ENCODE data around the gene TRAPPC3L. TPM values are rescaled to one million over a fixed set of nuclear protein-coding genes. Genes with fewer than 3 reads are reported as not detected.
A peak's percentile ranks its signal among the peaks of the same experiment; 100 is the strongest.

Gene TRAPPC3L
- total and polyA plus RNA-seq, 10 donors = 0.33 to 6.3 (median 2.9) TPM

DNA sequence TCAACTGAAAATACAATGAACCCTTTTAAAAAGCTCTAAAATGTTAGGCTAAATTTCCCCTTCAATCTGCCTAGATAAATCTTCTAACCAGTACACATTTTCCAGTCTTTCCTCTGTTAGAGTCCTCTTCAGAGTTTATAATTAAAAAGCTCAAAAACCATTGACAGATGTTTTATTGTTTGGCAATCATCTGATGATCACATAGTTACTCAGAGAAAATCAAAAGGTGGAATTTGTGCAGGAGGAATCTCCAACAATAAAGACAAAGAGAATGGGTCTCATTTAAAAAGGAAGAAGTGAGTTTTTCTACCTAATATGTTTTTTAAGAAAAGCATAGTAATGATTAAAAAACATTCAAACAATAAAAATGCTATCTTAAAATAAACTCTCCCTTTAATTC, 3.1 kb downstream of the TRAPPC3L start:
- TF ChIP-seq POLR2A (IDR thresholded peaks at IDR 0.05) (no peak), POLR2AphosphoS5 (IDR thresholded peaks at IDR 0.05) (no peak)
- TF ChIP-seq, protein P1, sequence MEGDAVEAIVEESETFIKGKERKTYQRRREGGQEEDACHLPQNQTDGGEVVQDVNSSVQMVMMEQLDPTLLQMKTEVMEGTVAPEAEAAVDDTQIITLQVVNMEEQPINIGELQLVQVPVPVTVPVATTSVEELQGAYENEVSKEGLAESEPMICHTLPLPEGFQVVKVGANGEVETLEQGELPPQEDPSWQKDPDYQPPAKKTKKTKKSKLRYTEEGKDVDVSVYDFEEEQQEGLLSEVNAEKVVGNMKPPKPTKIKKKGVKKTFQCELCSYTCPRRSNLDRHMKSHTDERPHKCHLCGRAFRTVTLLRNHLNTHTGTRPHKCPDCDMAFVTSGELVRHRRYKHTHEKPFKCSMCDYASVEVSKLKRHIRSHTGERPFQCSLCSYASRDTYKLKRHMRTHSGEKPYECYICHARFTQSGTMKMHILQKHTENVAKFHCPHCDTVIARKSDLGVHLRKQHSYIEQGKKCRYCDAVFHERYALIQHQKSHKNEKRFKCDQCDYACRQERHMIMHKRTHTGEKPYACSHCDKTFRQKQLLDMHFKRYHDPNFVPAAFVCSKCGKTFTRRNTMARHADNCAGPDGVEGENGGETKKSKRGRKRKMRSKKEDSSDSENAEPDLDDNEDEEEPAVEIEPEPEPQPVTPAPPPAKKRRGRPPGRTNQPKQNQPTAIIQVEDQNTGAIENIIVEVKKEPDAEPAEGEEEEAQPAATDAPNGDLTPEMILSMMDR (IDR thresholded peaks at IDR 0.05 in 8 of 11, conservative IDR thresholded peaks at IDR 0.05 in 3 of 11) = no peak
- H3K4me3 ChIP-seq = no peak overlapping the region
- intact Hi-C loops (cut with DNase I; ENCODE audit: low total_unique reads) = no loop called here

DNA sequence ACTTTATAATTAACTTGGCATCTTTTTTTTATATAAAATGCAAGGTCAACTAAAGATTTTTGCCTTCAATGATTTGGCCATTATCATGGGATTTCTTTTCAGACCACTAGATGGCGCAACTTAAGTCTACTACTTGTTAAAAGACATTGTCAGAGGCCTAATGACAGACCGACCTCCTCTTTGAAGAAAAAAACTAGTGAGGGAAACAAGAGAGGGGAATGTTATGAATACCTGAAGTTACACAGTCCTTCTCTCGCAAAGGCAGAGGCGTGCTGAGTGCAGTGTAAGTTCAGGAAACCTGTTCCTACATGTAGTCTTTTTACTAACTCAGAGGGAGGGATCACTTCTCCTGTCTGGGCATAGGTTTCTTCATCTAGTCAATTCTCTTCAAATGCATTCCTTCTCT, 9.3 kb downstream of the TRAPPC3L start:
- intact Hi-C loops (cut with DNase I; ENCODE audit: low total_unique reads) = loop anchor here (5.0 kb wide), 1 partner anchor 111 kb away; no protein-coding TSS in a partner anchor
- 10 to 22% (median 15%) methylated on average over 4 of the region's 4 CpGs for WGBS, 5 donors
- Histone ChIP-seq H3K4me1 (peaks cover 0 to 20% (median 9%) of the 10 kb centered on the region in 6 donors), H3K27me3 (replicated peaks in 1 of 7) (no peaks in the 10 kb centered on the region), H3K4me3 (no peak overlapping the region), H3K27ac (no peak overlapping the region), H3K36me3 (no peaks in the 10 kb centered on the region), H3K9me3 (no peaks in the 10 kb centered on the region)
- DNase-seq = no peak
- no peak for TF ChIP-seq POLR2AphosphoS5 (IDR thresholded peaks at IDR 0.05)
- TF ChIP-seq POLR2A (IDR thresholded peaks at IDR 0.05) = no peak
- TF ChIP-seq, protein P1 (IDR thresholded peaks at IDR 0.05 in 8 of 11, conservative IDR thresholded peaks at IDR 0.05 in 3 of 11) = peak; percentile 41 to 83 (median 74)

More for the DNA sequence above, 3.1 kb downstream of the TRAPPC3L start:
- Histone ChIP-seq H3K36me3 (no peaks in the 10 kb centered on the region), H3K27ac (no peak overlapping the region), H3K27me3 (replicated peaks in 1 of 7) (no peaks in the 10 kb centered on the region), H3K9me3 (no peaks in the 10 kb centered on the region), H3K4me1 (no peaks in the 10 kb centered on the region)
- no peak for DNase-seq

DNA sequence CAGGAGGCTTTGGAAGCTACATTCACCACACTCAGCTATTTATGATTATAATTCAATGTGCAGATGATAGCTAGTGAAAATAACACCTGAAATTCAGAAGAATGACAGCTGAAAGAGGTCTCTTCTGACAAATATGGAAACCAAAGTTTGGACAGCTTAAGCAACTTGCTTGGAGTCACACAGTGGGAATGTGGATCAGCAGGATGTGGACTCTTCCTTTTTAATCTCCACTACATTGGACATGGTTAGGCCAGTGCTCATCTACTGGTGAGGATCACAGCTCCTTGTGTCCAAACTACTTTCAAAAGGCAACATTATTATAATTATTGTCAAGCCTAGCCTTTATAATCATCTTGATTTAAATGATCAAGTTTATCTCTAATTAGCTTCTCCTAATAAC, 10.4 kb downstream of the TRAPPC3L start:
- H3K9me3 ChIP-seq = no peaks in the 10 kb centered on the region
- DNase-seq = no peak

DNA sequence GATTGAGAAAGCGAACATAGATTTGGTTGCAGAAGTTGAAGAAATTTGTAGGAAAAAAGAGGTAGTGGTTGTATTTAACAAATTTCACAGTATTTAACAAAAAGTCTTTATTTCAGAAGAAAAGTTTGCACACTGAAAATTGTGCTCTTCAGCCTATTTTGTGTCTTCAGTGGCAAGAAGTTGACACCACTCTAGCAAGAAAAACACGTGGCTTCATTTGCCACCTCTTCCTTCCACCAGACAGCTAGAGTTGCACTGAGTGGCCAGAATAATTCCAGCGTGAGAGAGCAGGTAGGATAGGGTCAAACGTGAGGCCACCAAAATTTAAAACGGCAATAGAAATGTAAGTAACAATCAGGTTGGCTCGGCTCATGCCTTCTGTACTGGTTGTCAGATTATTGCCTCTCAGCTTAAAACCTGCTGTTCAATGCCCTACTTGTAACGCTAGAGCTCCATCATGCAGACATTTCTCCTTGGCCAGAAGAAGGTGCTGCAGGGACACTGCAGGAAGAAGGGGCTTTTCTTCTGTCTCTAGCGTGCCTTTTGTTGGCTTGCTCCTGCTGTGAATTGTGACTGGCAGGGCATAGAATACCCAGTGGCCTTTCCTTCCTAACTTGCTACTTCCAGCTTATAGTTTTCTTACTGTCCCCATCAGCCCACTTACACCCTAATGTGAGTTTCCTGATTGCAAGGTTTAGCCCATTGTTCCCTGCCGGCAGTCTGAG, 12.1 kb downstream of the TRAPPC3L start:
- Histone ChIP-seq H3K4me3 (no peak overlapping the region), H3K27me3 (replicated peaks in 1 of 7) (no peaks in the 10 kb centered on the region), H3K27ac (no peak overlapping the region), H3K9me3 (no peaks in the 10 kb centered on the region), H3K36me3 (no peaks in the 10 kb centered on the region), H3K4me1 (peaks cover 0 to 31% (median 13%) of the 10 kb centered on the region in 6 donors)
- 70 to 82% (median 73%) methylated on average over 9 of the region's 9 CpGs for WGBS, 5 donors
- intact Hi-C loops (cut with DNase I; ENCODE audit: low total_unique reads) = loop anchor here (5.0 kb wide), 2 partner anchors 91 to 251 kb away; no protein-coding TSS in a partner anchor
- no peak for DNase-seq
- no peak for TF ChIP-seq POLR2A (IDR thresholded peaks at IDR 0.05)
- TF ChIP-seq POLR2AphosphoS5 (IDR thresholded peaks at IDR 0.05) = no peak
- TF ChIP-seq, protein P1 (IDR thresholded peaks at IDR 0.05 in 8 of 11, conservative IDR thresholded peaks at IDR 0.05 in 3 of 11) = no peak

More for the DNA sequence above, 10.4 kb downstream of the TRAPPC3L start:
- no peak overlapping the region for H3K4me3 ChIP-seq
- H3K27ac ChIP-seq = no peak overlapping the region
- TF ChIP-seq POLR2A (IDR thresholded peaks at IDR 0.05) (no peak), POLR2AphosphoS5 (IDR thresholded peaks at IDR 0.05) (no peak)
- TF ChIP-seq, protein P1 (IDR thresholded peaks at IDR 0.05 in 8 of 11, conservative IDR thresholded peaks at IDR 0.05 in 3 of 11) = no peak
- H3K36me3 ChIP-seq = no peaks in the 10 kb centered on the region
- H3K27me3 ChIP-seq (replicated peaks in 1 of 7) = no peaks in the 10 kb centered on the region
- H3K4me1 ChIP-seq = peaks cover 0 to 24% (median 12%) of the 10 kb centered on the region in 6 donors
- intact Hi-C loops (cut with DNase I; ENCODE audit: low total_unique reads) = loop anchor here (5.0 kb wide), 1 partner anchor 112 kb away; no protein-coding TSS in a partner anchor
